Stimulated activated naive CD8-positive, alpha-beta T cell treated with anti-CD3 and anti-CD28 coated beads, Interleukin-15, amount 100 ng/mL, for 72 hours (primary cell): ENCODE results near the gene PPCS.
"Not testable (repeated sequence)": the region's sequence is repeated elsewhere in the genome, so short reads cannot be mapped to it uniquely, and the experiment has no call there.

Source experiments
- ATAC-seq: fragments of 150-1000 bp; cut with Tn5 transposase; 2 replicates; pipeline ENCODE4 v1.10.0; 2021; ENCODE audit warnings: mild to moderate bottlenecking, moderate library complexity
- DNase-seq, 2 donors: peaks; one replicate each; pipeline ENCODE4 v3.0.0; 2021 to 2022
- H3K27ac Mint-ChIP-seq, 2 donors: one replicate each; pipeline ENCODE4 v1.8.0; 2022; ENCODE audit warnings: mild to moderate bottlenecking in 2 of 2, mixed read lengths in 2 of 2, moderate library complexity in 2 of 2
- H3K27me3 Mint-ChIP-seq: one replicate; pipeline ENCODE4 v1.8.0; 2022; ENCODE audit warnings: mixed read lengths
- H3K4me1 Mint-ChIP-seq: one replicate; pipeline ENCODE4 v1.8.0; 2022; ENCODE audit warnings: mild to moderate bottlenecking, mixed read lengths
- H3K4me3 Mint-ChIP-seq, 2 donors: one replicate each; pipeline ENCODE4 v1.8.0; 2022; ENCODE audit warnings: mild to moderate bottlenecking in 2 of 2, mixed read lengths in 2 of 2, moderate library complexity in 1 of 2
- H3K9me3 Mint-ChIP-seq, 2 donors: one replicate each; pipeline ENCODE4 v1.8.0; 2022; ENCODE audit warnings: mixed read lengths in 2 of 2

Gene PPCS

GRCh38 chr1:42477354-42477753, 21.0 kb downstream of the PPCS start:
- not testable (repeated sequence) for H3K9me3 Mint-ChIP-seq, H3K4me1 Mint-ChIP-seq, ATAC-seq, DNase-seq, H3K27me3 Mint-ChIP-seq, H3K4me3 Mint-ChIP-seq, H3K27ac Mint-ChIP-seq

GRCh38 chr1:42477775-42478174, 21.4 kb downstream of the PPCS start:
- H3K4me1 Mint-ChIP-seq: peaks cover 5% of the 10 kb centered on the region
- H3K4me3 Mint-ChIP-seq: no peak overlapping the region
- no peaks in the 10 kb centered on the region for H3K27me3 Mint-ChIP-seq
- no peaks in the 10 kb centered on the region for H3K9me3 Mint-ChIP-seq
- H3K27ac Mint-ChIP-seq: no peak overlapping the region
- ATAC-seq: no peak
- DNase-seq: no peak

- DNase-seq (no peak), ATAC-seq (no peak)
- H3K27me3 Mint-ChIP-seq: no peaks in the 10 kb centered on the region
These were observed 23.3 kb downstream of the PPCS start for GRCh38 chr1:42479621-42480020.

DNA sequence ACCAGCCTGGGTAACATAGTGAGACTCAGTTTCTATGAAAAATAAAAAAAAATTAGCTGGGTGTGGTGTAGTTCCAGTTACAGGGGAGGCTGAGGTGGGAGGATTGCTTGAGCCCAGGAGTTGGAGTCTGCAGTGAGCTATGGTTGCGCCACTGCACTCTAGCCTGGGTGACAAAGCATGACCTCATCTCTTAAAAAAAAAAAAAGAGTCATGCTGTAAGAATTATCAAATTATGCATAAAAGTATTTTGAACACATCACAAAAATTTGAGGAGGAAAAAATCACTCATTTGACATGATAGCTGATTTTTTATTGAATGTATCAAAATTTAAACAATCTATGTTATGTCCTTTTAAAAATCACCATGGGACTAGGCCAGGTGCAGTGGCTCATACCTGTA, 24.6 kb downstream of the PPCS start:
- Mint-ChIP-seq H3K27me3 (no peaks in the 10 kb centered on the region), H3K4me3 (no peak overlapping the region), H3K27ac (no peak overlapping the region), H3K4me1 (no peaks in the 10 kb centered on the region), H3K9me3 (no peaks in the 10 kb centered on the region)
- no peak for ATAC-seq
- no peak for DNase-seq

More at GRCh38 chr1:42479621-42480020, 23.3 kb downstream of the PPCS start:
- Mint-ChIP-seq H3K4me3 (no peak overlapping the region), H3K27ac (no peak overlapping the region), H3K4me1 (peaks cover 5% of the 10 kb centered on the region), H3K9me3 (no peaks in the 10 kb centered on the region)

DNA sequence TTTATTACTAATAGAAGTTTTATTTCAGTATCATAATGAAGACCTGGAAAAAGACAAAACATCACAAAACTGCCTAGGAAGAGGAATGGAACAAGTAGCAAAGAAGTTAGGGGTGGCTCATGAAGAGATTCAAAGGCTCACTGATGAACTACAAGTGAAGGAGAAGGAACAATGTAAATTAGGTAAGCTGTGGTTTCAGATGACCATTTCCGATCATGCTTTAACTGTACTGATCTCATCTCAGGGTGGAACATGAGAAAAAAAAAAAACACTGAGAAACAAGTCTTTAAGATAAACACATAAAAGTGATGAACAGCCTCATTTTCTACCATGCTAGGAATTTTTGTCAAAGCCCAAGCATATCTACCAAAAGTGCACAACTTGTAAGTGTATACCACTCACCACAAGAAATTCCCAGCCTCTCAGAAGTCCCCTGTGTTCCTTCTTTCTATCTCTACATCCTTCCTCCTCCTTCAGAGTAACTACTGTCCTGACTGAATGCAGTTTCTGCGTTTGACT, 26.4 kb downstream of the PPCS start:
- DNase-seq: no peak
- Mint-ChIP-seq H3K27ac (no peak overlapping the region), H3K4me3 (no peak overlapping the region), H3K27me3 (no peaks in the 10 kb centered on the region), H3K4me1 (no peaks in the 10 kb centered on the region), H3K9me3 (no peaks in the 10 kb centered on the region)
- no peak for ATAC-seq

DNA sequence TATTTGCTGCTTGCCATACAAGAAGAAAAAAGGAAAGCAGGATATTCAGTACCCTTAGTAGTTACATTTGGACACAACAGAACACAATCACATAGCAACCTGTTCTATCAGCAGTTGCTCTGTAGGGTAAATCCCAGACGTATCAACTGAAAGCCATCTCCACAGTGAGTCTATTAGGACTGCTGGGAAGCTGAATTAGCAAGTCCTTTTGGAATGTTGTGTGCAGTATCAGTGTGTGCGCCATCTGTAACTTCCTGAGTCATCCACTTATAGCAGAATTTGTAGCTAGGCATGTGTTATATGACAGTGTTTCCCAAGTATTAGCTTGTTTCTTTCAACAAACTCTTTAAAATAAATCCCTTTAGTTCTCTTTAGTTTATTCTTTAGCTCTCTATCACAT, 28.0 kb downstream of the PPCS start:
- ATAC-seq (no peak), DNase-seq (no peak)
- no peaks in the 10 kb centered on the region for H3K9me3 Mint-ChIP-seq
- H3K4me1 Mint-ChIP-seq: no peaks in the 10 kb centered on the region
- no peak overlapping the region for H3K4me3 Mint-ChIP-seq
- no peak overlapping the region for H3K27ac Mint-ChIP-seq
- H3K27me3 Mint-ChIP-seq: no peaks in the 10 kb centered on the region

GRCh38 chr1:42490237-42490636, 33.9 kb downstream of the PPCS start:
- Mint-ChIP-seq H3K27me3 (no peaks in the 10 kb centered on the region), H3K9me3 (peaks cover 0 to 5% of the 10 kb centered on the region in 2 donors), H3K27ac (no peak overlapping the region), H3K4me1 (no peaks in the 10 kb centered on the region), H3K4me3 (no peak overlapping the region)
- no peak for ATAC-seq
- DNase-seq: no peak

- H3K27me3 Mint-ChIP-seq, ATAC-seq, H3K27ac Mint-ChIP-seq: not testable (repeated sequence)
These were observed 45.7 kb downstream of the PPCS start for GRCh38 chr1:42502031-42502430.

GRCh38 chr1:42504535-42505128, 48.3 kb downstream of the PPCS start:
- H3K4me1 Mint-ChIP-seq: no peaks in the 10 kb centered on the region
- no peak for DNase-seq
- no peaks in the 10 kb centered on the region for H3K27me3 Mint-ChIP-seq
- no peak overlapping the region for H3K4me3 Mint-ChIP-seq
- H3K9me3 Mint-ChIP-seq: peaks cover 5 to 20% of the 10 kb centered on the region in 2 donors
- ATAC-seq: no peak
- no peak overlapping the region for H3K27ac Mint-ChIP-seq

More at GRCh38 chr1:42502031-42502430, 45.7 kb downstream of the PPCS start:
- H3K4me3 Mint-ChIP-seq, H3K4me1 Mint-ChIP-seq, DNase-seq: not testable (repeated sequence)
- H3K9me3 Mint-ChIP-seq: peaks cover 5 to 20% of the 10 kb centered on the region in 2 donors

DNA sequence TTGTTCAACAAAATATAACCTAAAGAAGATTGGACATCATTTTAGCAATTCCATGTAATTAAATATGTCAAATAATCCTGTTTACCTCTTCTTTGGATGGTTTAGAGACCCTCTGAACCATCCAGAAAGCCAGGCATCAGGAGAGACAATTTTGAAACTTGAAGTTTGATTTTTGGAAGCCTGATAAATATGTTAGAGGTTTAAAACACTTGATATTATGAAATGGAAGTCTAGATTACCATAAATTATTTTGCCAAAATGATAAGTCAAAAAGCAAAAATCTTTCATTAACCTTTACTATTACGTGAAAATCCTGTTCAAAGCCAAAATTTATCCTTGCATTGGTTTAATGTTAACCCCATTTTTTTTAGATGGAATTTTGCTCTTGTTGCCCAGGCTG, 50.2 kb downstream of the PPCS start:
- Mint-ChIP-seq H3K9me3 (peaks cover 23 to 35% of the 10 kb centered on the region in 2 donors), H3K27ac (no peak overlapping the region), H3K4me1 (no peaks in the 10 kb centered on the region), H3K4me3 (no peak overlapping the region), H3K27me3 (no peaks in the 10 kb centered on the region)
- no peak for DNase-seq
- ATAC-seq: no peak
